SK-N-SH (cell line): ENCODE measurements around the gene FOXG1. TPM values are rescaled to one million over a fixed set of nuclear protein-coding genes. Genes with fewer than 3 reads are reported as not detected.
A peak's percentile ranks its signal among the peaks of the same experiment; 100 is the strongest.

Experiments
- CTCF ChIA-PET: fragments of 300-600, 350-600 bp; formaldehyde crosslinking; extraction: SDS; loops from one replicate; lab custom pipeline; 2021; lab: Yijun Ruan, JAX
- POLR2A ChIA-PET: fragments of 350-600 bp; sonication (Branson Sonifier 250); formaldehyde crosslinking; extraction: SDS; loops from one replicate; lab custom pipeline; 2020; ENCODE audit warnings: antibody characterized with exemption, inconsistent platforms; lab: Yijun Ruan, JAX
- DNase-seq: peaks from one replicate; pipeline ENCODE4 v3.0.0; 2012
- H2AFZ ChIP-seq: fragments of 200-600 bp; sonication (generic); 2 replicates; pipeline ENCODE4 v1.8.1; 2016; ENCODE audit warnings: antibody characterized with exemption, mild to moderate bottlenecking, low read depth
- H3F3A ChIP-seq: fragments of 200-600 bp; sonication (generic); replicated peaks from 2 replicates; pipeline ENCODE3; 2016; ENCODE audit warnings: antibody characterized with exemption, mild to moderate bottlenecking; ENCODE audit not compliant: insufficient read depth
- H3K27ac ChIP-seq, 2 experiments: fragments of 200-500 bp in 1 of 2; fragments of 200-600 bp in 1 of 2; sonication (Bioruptor generic) in 1 of 2; sonication (generic), shearing (Covaris generic) in 1 of 2; 2 replicates each; pipeline versions ENCODE4 v1.5.1 to v1.6.1; 2014 to 2016; ENCODE audit warnings: low read depth in 2 of 2, inconsistent platforms in 1 of 2, low read length in 1 of 2, mild to moderate bottlenecking in 1 of 2, mixed read lengths in 1 of 2
- H3K27me3 ChIP-seq: fragments of 200-600 bp; sonication (generic), shearing (Covaris generic); 2 replicates; pipeline ENCODE4 v1.6.1; 2016; ENCODE audit warnings: mixed run types; ENCODE audit not compliant: insufficient read depth
- H3K36me3 ChIP-seq, 2 experiments: fragments of 200-500 bp in 1 of 2; fragments of 200-600 bp in 1 of 2; sonication (Bioruptor generic) in 1 of 2; sonication (generic) in 1 of 2; replicated peaks in 1 of 2; 2 replicates each; pipeline versions ENCODE3 to v1.5.1; 2014 to 2016; ENCODE audit warnings: low read length in 1 of 2, mild to moderate bottlenecking in 1 of 2; ENCODE audit not compliant: insufficient read depth in 2 of 2, control insufficient read depth in 1 of 2
- H3K4me1 ChIP-seq, 2 experiments: fragments of 200-500 bp in 1 of 2; fragments of 200-600 bp in 1 of 2; sonication (Bioruptor generic) in 1 of 2; sonication (generic), shearing (Covaris generic) in 1 of 2; 2 replicates each; pipeline versions ENCODE4 v1.5.1 to v1.6.1; 2014 to 2016; ENCODE audit warnings: low read depth in 1 of 2, low read length in 1 of 2, mixed run types in 1 of 2; ENCODE audit not compliant: insufficient read depth in 2 of 2, control insufficient read depth in 1 of 2
- H3K4me2 ChIP-seq: fragments of 200-600 bp; sonication (generic), shearing (Covaris generic); 2 replicates; pipeline ENCODE4 v1.6.1; 2017; ENCODE audit warnings: mixed run types
- H3K4me3 ChIP-seq, 2 experiments: fragments of 200-500 bp in 1 of 2; fragments of 200-600 bp in 1 of 2; sonication (Bioruptor generic) in 1 of 2; sonication (generic), shearing (Covaris generic) in 1 of 2; 2 replicates each; pipeline versions ENCODE4 v1.5.1 to v1.8.1; 2014 to 2016; ENCODE audit warnings: low read depth in 2 of 2, inconsistent platforms in 1 of 2, low read length in 1 of 2, mild to moderate bottlenecking in 1 of 2, mixed read lengths in 1 of 2, moderate library complexity in 1 of 2
- H3K79me2 ChIP-seq: fragments of 200-600 bp; sonication (generic); 2 replicates; pipeline ENCODE4 v1.8.1; 2017; ENCODE audit warnings: mild to moderate bottlenecking; ENCODE audit not compliant: insufficient read depth
- H3K9ac ChIP-seq: fragments of 200-600 bp; sonication (generic); 2 replicates; pipeline ENCODE4 v1.6.1; 2017; ENCODE audit warnings: mixed run types
- H3K9me2 ChIP-seq: fragments of 200-600 bp; sonication (generic); 2 replicates; pipeline ENCODE4 v1.6.1; 2017; ENCODE audit warnings: mixed run types
- H3K9me3 ChIP-seq: fragments of 200-600 bp; sonication (generic); 2 replicates; pipeline ENCODE4 v1.6.1; 2017; ENCODE audit warnings: mixed run types, mild to moderate bottlenecking, moderate library complexity
- H4K20me1 ChIP-seq: fragments of 200-600 bp; sonication (generic); 2 replicates; pipeline ENCODE4 v1.6.1; 2017; ENCODE audit warnings: mild to moderate bottlenecking, mixed run types; ENCODE audit not compliant: insufficient read depth
- CTCF ChIP-seq: fragments of 200-600 bp; sonication (generic); IDR thresholded peaks from 2 replicates; pipeline ENCODE4 v1.6.1; 2017; ENCODE audit warnings: antibody characterized with exemption, mild to moderate bottlenecking, moderate library complexity
- ELF1 ChIP-seq: IDR thresholded peaks from 2 replicates; pipeline ENCODE4 v1.4.0; 2012
- EP300 ChIP-seq, 2 experiments: IDR thresholded peaks; 2 replicates each; pipeline versions ENCODE4 v1.4.0 to v1.6.1; 2012; ENCODE audit warnings: borderline replicate concordance in 1 of 2, low read depth in 1 of 2, low read length in 1 of 2
- FOSL2 ChIP-seq: IDR thresholded peaks from 2 replicates; pipeline ENCODE4 v1.4.0; 2012; ENCODE audit warnings: low read depth, mild to moderate bottlenecking, moderate library complexity, borderline replicate concordance
- FOXJ3 ChIP-seq: sonication (generic); formaldehyde crosslinking; IDR thresholded peaks from 2 replicates; pipeline ENCODE4 v1.5.1; 2020; ENCODE audit warnings: mild to moderate bottlenecking, missing genetic modification reagents
- GABPA ChIP-seq: IDR thresholded peaks from 2 replicates; pipeline ENCODE4 v1.4.0; 2012; ENCODE audit warnings: low read depth, mild to moderate bottlenecking
- IRF3 ChIP-seq: fragments of 150-350 bp; IDR thresholded peaks from 2 replicates; pipeline ENCODE4 v1.6.1; 2016; ENCODE audit warnings: mild to moderate bottlenecking, low read depth, low read length
- MXI1 ChIP-seq: IDR thresholded peaks from 2 replicates; pipeline ENCODE4 v1.6.1; 2012; ENCODE audit warnings: mild to moderate bottlenecking, low read depth, low read length, improper control_type of control experiment
- PBX3 ChIP-seq: IDR thresholded peaks from 2 replicates; pipeline ENCODE4; 2012
- SIN3A ChIP-seq: IDR thresholded peaks from 2 replicates; pipeline ENCODE4 v1.6.1; 2012; ENCODE audit warnings: low read depth, mild to moderate bottlenecking, low read length, moderate library complexity, borderline replicate concordance
- TAF1 ChIP-seq: IDR thresholded peaks from 2 replicates; pipeline ENCODE4 v1.6.1; 2012; ENCODE audit warnings: low read depth, mild to moderate bottlenecking, low read length, moderate library complexity, borderline replicate concordance
- USF1 ChIP-seq: IDR thresholded peaks from 2 replicates; pipeline ENCODE4 v1.4.0; 2012; ENCODE audit warnings: low read depth, borderline replicate concordance
- WGBS: methylation state at CpG from one replicate; pipeline ENCODE4 v1.1.6; 2017; ENCODE audit warnings: low lambda C conversion rate; 5-methylcytosine and 5-hydroxymethylcytosine counted together
- polyA plus RNA-seq, 3 experiments: library from polyadenylated mRNA; depleted of rRNA; stranded (reverse); fragments of >200 nt; gene quantifications; 2 replicates each; pipeline ENCODE4 v1.2.3, GENCODE V29; 2012

Gene FOXG1
- polyA plus RNA-seq, 1 of the 3 experiments (the other 2 are of a cell fraction), result not detected

DNA sequence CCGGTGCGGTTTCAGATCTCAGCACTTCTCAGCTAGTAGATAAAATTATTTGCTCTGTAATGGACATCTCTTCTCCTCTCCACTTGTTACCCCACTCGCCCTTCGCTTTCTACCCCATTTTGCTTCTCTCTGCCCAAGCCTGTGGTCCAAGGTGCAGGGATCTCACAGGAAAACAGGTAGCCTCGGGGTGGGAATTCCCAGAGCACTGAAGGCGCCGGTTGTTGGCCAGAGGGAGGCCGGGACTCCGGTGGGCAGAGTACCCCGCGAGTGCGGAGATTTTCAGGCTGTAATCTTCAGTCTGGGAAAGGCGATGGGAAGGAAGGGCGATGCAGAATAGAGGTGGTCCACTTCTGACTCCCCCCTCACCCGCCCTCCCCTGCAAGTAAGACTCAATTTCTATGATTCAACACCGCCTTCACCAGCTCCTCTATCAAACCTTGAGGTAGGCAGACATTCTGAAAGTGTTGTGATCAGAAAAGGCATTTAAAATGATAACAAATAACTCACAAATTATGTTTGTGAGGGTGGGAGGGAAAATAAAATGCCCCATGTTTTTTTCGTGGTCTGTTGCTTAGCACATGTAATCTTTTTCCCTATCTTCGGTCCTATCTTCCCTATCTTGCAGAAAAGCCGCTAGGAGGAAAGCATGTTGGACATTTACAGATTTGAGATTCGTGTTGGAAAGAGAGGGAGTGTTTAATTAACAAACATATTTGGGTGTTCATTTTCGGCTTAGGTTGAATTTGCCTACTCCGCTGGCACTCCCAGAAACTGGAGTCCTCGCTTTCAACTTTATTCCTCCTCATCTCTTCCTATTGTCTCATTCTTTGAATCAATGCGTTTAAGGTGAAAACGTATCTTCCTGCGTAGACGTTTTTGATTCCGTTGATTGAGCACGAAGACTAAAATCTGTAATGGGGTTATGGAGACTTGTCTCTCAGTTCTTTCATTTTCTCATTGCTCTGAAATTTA lies 8.5 kb downstream of the FOXG1 start:
- H3K4me3 ChIP-seq, result peak overlapping the region in 1 of 2 experiments; percentile 50; a peak in 1 of 4 replicates
- H3K4me1 ChIP-seq, result no peaks in the 10 kb centered on the region
- no peaks in the 10 kb centered on the region for H3K36me3 ChIP-seq
- WGBS, result 8% methylated on average over 24 of the region's 29 CpGs
- 0 out of 2 replicates have a peak, but pooled peaks cover 3% of the 10 kb centered on the region for H3K9me2 ChIP-seq
- H2AFZ ChIP-seq, result no peak overlapping the region
- DNase-seq, result no peak
- TF ChIP-seq FOSL2 (no peak), MXI1 (no peak), USF1 (no peak), IRF3 (no peak), ELF1 (no peak), TAF1 (no peak), CTCF (no peak)
- no peaks in the 10 kb centered on the region for H4K20me1 ChIP-seq
- no peak overlapping the region for H3K4me2 ChIP-seq
- H3K27ac ChIP-seq, result no peak overlapping the region
- H3K9me3 ChIP-seq, result no peaks in the 10 kb centered on the region
- ChIA-PET CTCF (interaction anchor here (1.8 kb wide), 1 partner anchor 18 kb away, joined by 10 read pairs; no protein-coding TSS in a partner anchor), POLR2A (no interaction called here)
- H3F3A ChIP-seq, result no peaks in the 10 kb centered on the region
- no peaks in the 10 kb centered on the region for H3K79me2 ChIP-seq
- peaks cover 53% of the 10 kb centered on the region for H3K27me3 ChIP-seq
- H3K9ac ChIP-seq, result no peak overlapping the region

DNA sequence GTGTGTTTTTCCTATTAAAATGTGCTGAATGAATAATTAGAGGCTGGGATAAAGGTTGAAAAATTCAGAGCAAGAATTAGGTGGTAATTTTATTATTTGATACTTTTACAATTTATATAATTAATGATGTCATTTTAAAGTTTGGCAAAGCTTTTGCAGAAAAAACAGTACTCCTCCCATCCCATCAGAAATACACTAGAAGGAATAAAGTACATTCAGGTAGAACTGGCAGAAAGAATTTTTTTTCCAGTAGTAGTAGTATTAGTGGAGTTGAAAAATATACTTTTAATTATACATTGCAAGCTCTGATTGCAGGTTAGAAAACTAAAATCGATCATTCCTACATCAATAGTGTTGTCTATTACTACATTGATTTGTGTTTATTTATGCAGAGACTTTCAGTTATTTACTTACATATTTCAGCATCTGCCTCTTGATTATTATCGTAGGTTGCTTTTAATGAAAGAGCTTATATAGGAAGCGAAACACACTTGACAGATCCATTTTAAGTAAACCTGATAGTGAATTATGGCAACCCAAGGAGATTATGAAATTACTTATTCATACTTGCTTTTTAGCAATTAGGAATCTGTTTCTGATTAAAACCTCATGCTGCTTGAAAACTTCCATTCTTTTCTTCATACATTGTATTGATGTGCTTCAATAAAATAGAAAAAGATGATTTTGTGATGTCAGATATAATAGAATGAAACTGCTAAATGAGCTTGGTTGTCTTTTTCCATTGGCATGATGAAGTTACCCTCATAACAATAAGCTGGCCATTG lies 10.1 kb downstream of the FOXG1 start:
- no peak for DNase-seq
- H3K36me3 ChIP-seq, result no peaks in the 10 kb centered on the region
- H3K4me2 ChIP-seq, result no peak overlapping the region
- WGBS, result 6% methylated on average over 3 of the region's 3 CpGs
- H3K4me1 ChIP-seq, result no peaks in the 10 kb centered on the region
- CTCF ChIA-PET, result interaction anchor here (0.9 kb wide), 1 partner anchor 19 kb away, joined by 3 read pairs; no protein-coding TSS in a partner anchor
- TF ChIP-seq GABPA (no peak), FOXJ3 (CRISPR knock-in tag) (no peak), SIN3A (no peak), PBX3 (no peak), EP300 (IDR thresholded peaks at IDR 0.05; ENCODE audit: borderline replicate concordance in 1 of 2, low read depth in 1 of 2, low read length in 1 of 2) (no peak)
- H3K9me3 ChIP-seq, result no peaks in the 10 kb centered on the region
- no peak overlapping the region for H3K4me3 ChIP-seq
- H3K79me2 ChIP-seq, result no peaks in the 10 kb centered on the region
- H3K9me2 ChIP-seq, result 0 out of 2 replicates have a peak, but pooled peaks cover 3% of the 10 kb centered on the region
- H3K27ac ChIP-seq, result no peak overlapping the region
- POLR2A ChIA-PET, result no interaction called here
- H3K9ac ChIP-seq, result no peak overlapping the region
- H2AFZ ChIP-seq, result no peak overlapping the region
- H4K20me1 ChIP-seq, result no peaks in the 10 kb centered on the region
- no peaks in the 10 kb centered on the region for H3F3A ChIP-seq
- peaks cover 53% of the 10 kb centered on the region for H3K27me3 ChIP-seq
